ENCODE data around the gene ZNF536.

Gene ZNF536

GRCh38 chr19:30379841-30380610, 7.8 kb downstream of the ZNF536 start:
- Histone ChIP-seq H3K9me3 (no peaks in the 10 kb centered on the region), H3K36me3 (no peaks in the 10 kb centered on the region), H3K4me1 (no peaks in the 10 kb centered on the region), H3K27me3 (peaks cover 0 to 22% of the 10 kb centered on the region in 2 donors), H3K27ac (no peak overlapping the region), H3K4me3 (no peak overlapping the region)
- peak in 1 of 2 donors; percentile 7 for DNase-seq
- intact Hi-C loops (cut with DNase I; ENCODE audit: low total_unique reads), result no loop called here
- TF ChIP-seq, protein P1, sequence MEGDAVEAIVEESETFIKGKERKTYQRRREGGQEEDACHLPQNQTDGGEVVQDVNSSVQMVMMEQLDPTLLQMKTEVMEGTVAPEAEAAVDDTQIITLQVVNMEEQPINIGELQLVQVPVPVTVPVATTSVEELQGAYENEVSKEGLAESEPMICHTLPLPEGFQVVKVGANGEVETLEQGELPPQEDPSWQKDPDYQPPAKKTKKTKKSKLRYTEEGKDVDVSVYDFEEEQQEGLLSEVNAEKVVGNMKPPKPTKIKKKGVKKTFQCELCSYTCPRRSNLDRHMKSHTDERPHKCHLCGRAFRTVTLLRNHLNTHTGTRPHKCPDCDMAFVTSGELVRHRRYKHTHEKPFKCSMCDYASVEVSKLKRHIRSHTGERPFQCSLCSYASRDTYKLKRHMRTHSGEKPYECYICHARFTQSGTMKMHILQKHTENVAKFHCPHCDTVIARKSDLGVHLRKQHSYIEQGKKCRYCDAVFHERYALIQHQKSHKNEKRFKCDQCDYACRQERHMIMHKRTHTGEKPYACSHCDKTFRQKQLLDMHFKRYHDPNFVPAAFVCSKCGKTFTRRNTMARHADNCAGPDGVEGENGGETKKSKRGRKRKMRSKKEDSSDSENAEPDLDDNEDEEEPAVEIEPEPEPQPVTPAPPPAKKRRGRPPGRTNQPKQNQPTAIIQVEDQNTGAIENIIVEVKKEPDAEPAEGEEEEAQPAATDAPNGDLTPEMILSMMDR (IDR thresholded peaks at IDR 0.05), result no peak

DNA sequence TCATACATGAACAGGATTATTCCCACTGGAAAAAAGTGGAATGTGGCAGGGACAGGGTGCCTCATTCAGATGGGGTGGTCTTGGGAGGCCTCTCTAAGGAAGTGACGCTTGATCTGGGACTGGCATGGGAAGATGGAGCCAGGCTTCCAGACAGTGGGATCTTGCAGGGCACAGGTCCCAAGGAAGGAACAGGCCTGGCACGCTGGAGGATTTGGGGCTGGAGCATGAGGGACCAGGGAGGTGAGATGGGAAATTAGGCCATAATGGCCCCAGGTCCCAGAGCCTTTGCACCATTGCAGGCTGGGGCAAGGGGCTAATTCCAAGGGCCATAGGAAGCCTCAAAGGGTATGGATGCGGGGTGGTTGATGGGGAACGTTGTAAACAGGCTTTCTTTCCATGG, 9.2 kb downstream of the ZNF536 start:
- Histone ChIP-seq H3K4me1 (no peaks in the 10 kb centered on the region), H3K27me3 (peaks cover 0 to 8% of the 10 kb centered on the region in 2 donors), H3K36me3 (no peaks in the 10 kb centered on the region), H3K27ac (no peak overlapping the region), H3K9me3 (no peaks in the 10 kb centered on the region), H3K4me3 (no peak overlapping the region)
- intact Hi-C loops (cut with DNase I; ENCODE audit: low total_unique reads), result no loop called here
- TF ChIP-seq, protein P1 (IDR thresholded peaks at IDR 0.05), result no peak
- no peak for DNase-seq

GRCh38 chr19:30385174-30385573, 13.0 kb downstream of the ZNF536 start:
- intact Hi-C loops (cut with DNase I; ENCODE audit: low total_unique reads), result no loop called here
- Histone ChIP-seq H3K4me1 (no peaks in the 10 kb centered on the region), H3K4me3 (no peak overlapping the region), H3K27ac (no peak overlapping the region), H3K36me3 (no peaks in the 10 kb centered on the region), H3K9me3 (no peaks in the 10 kb centered on the region), H3K27me3 (no peaks in the 10 kb centered on the region)
- TF ChIP-seq, protein P1 (IDR thresholded peaks at IDR 0.05), result no peak
- no peak for DNase-seq

GRCh38 chr19:30385666-30386065, 13.5 kb downstream of the ZNF536 start:
- intact Hi-C loops (cut with DNase I; ENCODE audit: low total_unique reads), result no loop called here
- Histone ChIP-seq H3K27ac (no peak overlapping the region), H3K27me3 (no peaks in the 10 kb centered on the region), H3K4me3 (no peak overlapping the region), H3K36me3 (no peaks in the 10 kb centered on the region), H3K9me3 (no peaks in the 10 kb centered on the region), H3K4me1 (no peaks in the 10 kb centered on the region)
- no peak for DNase-seq
- TF ChIP-seq, protein P1 (IDR thresholded peaks at IDR 0.05), result no peak

- H3K4me1 ChIP-seq, result no peaks in the 10 kb centered on the region
- intact Hi-C loops (cut with DNase I; ENCODE audit: low total_unique reads), result no loop called here
- H3K27ac ChIP-seq, result no peak overlapping the region
- no peak overlapping the region for H3K4me3 ChIP-seq
- no peaks in the 10 kb centered on the region for H3K36me3 ChIP-seq
- no peak for DNase-seq
- H3K27me3 ChIP-seq, result no peaks in the 10 kb centered on the region
- no peaks in the 10 kb centered on the region for H3K9me3 ChIP-seq
- TF ChIP-seq, protein P1 (IDR thresholded peaks at IDR 0.05), result no peak
Measured at GRCh38 chr19:30386551-30387143, 14.5 kb downstream of the ZNF536 start.

Measured in tibial artery (tissue), 4 donors.